ENCODE results near the gene ZNF846. TPM values are rescaled to one million over a fixed set of nuclear protein-coding genes. Genes with fewer than 3 reads are reported as not detected.
A peak's percentile ranks its signal among the peaks of the same experiment; 100 is the strongest.

The ZNF846 gene
- total RNA-seq: 10 to 100 TPM; 44.0 to 54.6 TPM

- TF ChIP-seq, protein P1, sequence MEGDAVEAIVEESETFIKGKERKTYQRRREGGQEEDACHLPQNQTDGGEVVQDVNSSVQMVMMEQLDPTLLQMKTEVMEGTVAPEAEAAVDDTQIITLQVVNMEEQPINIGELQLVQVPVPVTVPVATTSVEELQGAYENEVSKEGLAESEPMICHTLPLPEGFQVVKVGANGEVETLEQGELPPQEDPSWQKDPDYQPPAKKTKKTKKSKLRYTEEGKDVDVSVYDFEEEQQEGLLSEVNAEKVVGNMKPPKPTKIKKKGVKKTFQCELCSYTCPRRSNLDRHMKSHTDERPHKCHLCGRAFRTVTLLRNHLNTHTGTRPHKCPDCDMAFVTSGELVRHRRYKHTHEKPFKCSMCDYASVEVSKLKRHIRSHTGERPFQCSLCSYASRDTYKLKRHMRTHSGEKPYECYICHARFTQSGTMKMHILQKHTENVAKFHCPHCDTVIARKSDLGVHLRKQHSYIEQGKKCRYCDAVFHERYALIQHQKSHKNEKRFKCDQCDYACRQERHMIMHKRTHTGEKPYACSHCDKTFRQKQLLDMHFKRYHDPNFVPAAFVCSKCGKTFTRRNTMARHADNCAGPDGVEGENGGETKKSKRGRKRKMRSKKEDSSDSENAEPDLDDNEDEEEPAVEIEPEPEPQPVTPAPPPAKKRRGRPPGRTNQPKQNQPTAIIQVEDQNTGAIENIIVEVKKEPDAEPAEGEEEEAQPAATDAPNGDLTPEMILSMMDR (IDR thresholded peaks at IDR 0.05): no peak
- peak; percentile 98 for ATAC-seq (ENCODE audit: insufficient number of reproducible peaks, low FRiP score, low read depth)
Measured at GRCh38 chr19:9768175-9769112, at the start of gene ZNF846. TSS of gene ZNF846 (minus strand) at chr19:9768738. CDS start at chr19:9764950, 3,788 bp downstream.

DNA sequence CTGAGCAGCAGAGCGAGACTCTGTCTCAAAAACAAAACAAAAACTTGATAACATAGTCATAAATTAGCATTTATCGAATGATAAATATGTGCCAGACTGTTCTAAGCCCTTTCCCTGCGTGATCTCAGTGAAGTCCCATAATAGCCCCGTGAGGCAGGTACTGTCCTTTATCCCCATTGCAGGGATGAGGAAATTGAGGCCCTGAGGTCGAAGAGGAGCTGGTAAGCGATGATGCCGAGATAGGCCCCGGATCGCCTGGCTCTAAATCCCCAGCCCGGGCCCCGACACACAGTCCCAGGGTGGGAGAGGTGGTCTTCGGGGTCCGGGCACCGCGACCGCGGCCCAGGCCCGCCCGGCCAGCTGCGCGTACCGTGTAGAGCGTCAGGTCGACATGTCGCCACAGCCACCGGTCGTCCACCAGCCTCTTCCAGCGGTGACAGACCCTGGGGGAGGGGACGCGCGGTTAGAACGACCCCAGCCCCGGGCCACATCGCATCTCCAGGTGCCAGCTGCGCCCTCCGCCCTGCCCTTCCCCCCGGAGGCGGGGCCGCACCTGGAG is 49.7 kb upstream of the ZNF846 start:
- Histone ChIP-seq H3K4me1 (ENCODE audit: control insufficient read depth in 1 of 2, low read depth in 2 of 2) (peaks cover 4 to 25% of the 10 kb centered on the region in 2 donors), H3K27ac (peak overlapping the region; percentile 90 to 99), H3K4me3 (peak overlapping the region; percentile 99), H3K36me3 (peaks cover 7% of the 10 kb centered on the region), H3K9me3 (no peaks in the 10 kb centered on the region), H3K27me3 (replicated peaks; ENCODE audit: insufficient read depth) (no peaks in the 10 kb centered on the region)
- ATAC-seq (ENCODE audit: insufficient number of reproducible peaks, low FRiP score, low read depth): no peak
- TF ChIP-seq, protein P1 (IDR thresholded peaks at IDR 0.05): no peak
- no peak for DNase-seq (ENCODE audit: low spot score)

More at GRCh38 chr19:9768175-9769112, at the start of gene ZNF846:
- Histone ChIP-seq H3K27ac (peak within 1 kb of the TSS; percentile 84 to 89), H3K9me3 (no peaks in the 10 kb centered on the region), H3K36me3 (peaks cover 6% of the 10 kb centered on the region), H3K4me3 (peak within 1 kb of the TSS; percentile 87), H3K4me1 (ENCODE audit: control insufficient read depth in 1 of 2, low read depth in 2 of 2) (peaks cover 13 to 15% of the 10 kb centered on the region in 2 donors), H3K27me3 (replicated peaks; ENCODE audit: insufficient read depth) (no peaks in the 10 kb centered on the region)
- peak; percentile 76 for DNase-seq (ENCODE audit: low spot score)

DNA sequence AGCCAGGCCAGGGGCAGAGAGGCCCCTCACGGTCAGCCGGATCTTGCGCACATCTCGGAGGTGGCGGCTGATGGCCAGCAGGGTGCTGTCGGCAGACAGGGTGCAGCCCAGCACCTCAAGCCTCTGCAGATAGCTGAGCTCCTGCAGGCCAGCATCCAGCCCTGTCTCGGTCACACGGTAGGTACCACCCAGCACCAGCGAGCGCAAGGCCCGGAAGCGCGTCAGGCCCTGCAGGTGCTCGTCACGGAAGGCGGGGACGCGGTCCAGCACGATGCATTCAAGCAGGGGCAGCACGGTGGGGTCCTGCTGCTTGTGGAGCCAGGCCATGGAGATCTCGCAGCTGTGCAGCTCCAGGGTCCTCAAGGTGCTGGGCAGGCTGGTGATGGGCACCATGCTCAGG is 42.6 kb upstream of the ZNF846 start:
- TF ChIP-seq, protein P1 (IDR thresholded peaks at IDR 0.05): no peak
- Histone ChIP-seq H3K4me3 (no peak overlapping the region), H3K27me3 (replicated peaks; ENCODE audit: insufficient read depth) (no peaks in the 10 kb centered on the region), H3K36me3 (peaks cover 36% of the 10 kb centered on the region), H3K27ac (no peak overlapping the region), H3K9me3 (no peaks in the 10 kb centered on the region), H3K4me1 (ENCODE audit: control insufficient read depth in 1 of 2, low read depth in 2 of 2) (no peaks in the 10 kb centered on the region)
- DNase-seq (ENCODE audit: low spot score) (no peak), ATAC-seq (ENCODE audit: insufficient number of reproducible peaks, low FRiP score, low read depth) (no peak)

DNA sequence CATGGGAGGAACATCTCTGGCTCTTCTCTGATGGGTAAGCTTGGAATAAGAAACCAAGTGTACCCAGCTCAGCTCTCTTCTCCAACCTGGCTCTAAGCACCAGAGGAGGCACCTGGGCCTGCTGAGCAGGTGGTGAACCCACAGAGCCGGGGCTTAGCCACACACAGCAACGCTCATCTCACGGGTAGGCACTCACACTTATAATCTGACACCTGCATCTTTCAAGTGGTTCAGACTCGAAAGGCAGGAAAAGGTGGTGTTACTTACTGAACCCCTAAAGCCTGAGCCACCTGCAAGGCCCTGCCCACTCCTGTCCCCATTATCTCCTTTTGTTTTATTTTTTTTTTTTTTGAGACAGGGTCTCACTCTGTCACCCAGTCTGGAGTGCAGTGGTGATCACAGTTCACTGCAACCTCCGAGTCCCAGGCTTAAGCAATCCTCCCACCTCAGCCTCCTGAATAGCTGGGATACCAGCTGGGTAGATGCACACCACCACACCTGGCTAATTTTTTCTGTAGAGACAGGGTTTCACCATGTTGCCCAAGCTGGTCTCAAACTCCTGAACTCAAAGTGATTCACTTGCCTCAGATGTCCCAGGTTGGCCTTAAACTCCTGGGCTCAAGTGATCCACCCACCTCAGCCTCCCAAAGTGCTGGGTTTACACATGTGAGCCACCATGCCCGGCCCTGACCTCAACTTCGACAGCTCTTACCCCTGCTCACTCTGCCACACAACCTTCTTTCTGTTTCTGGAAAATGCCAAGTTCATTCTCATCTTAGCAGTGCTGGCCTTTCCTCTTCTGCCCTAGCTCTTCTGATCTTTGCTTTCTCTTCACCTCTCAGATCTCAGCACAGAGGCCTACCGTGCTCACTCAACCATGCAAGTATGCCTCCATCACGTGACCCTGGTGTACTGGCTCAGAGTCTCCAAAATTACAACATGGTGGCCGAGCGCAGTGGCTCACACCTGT is 40.6 kb upstream of the ZNF846 start:
- DNase-seq (ENCODE audit: low spot score): no peak
- no peak overlapping the region for H3K4me3 ChIP-seq
- peaks cover 33% of the 10 kb centered on the region for H3K36me3 ChIP-seq
- no peak overlapping the region for H3K27ac ChIP-seq
- H3K4me1 ChIP-seq (ENCODE audit: control insufficient read depth in 1 of 2, low read depth in 2 of 2): no peaks in the 10 kb centered on the region
- H3K27me3 ChIP-seq (replicated peaks; ENCODE audit: insufficient read depth): no peaks in the 10 kb centered on the region
- ATAC-seq (ENCODE audit: insufficient number of reproducible peaks, low FRiP score, low read depth): no peak
- H3K9me3 ChIP-seq: no peaks in the 10 kb centered on the region
- TF ChIP-seq, protein P1 (IDR thresholded peaks at IDR 0.05): no peak

Data from thoracic aorta (tissue), 2 donors.